NCI-H1105 treated with DMSO at 0.1 percent for 48 hours (cell line): ENCODE results near the gene GDPD2.

Experiments
- DNase-seq: peaks from one replicate; lab custom pipeline; 2025; lab: John Stamatoyannopoulos, UW

GDPD2 gene

GRCh38 chrX:70437921-70438665, 15.0 kb downstream of the GDPD2 start:
- DNase-seq, result no peak

GRCh38 chrX:70439016-70439415, 15.9 kb downstream of the GDPD2 start:
- no peak for DNase-seq

- no peak for DNase-seq
These were observed 19.1 kb downstream of the GDPD2 start for GRCh38 chrX:70442224-70442623.

- DNase-seq, result peak; percentile 51
These were observed 21.3 kb downstream of the GDPD2 start, which contains the start of gene DLG3 for GRCh38 chrX:70444326-70444945. TSS of gene DLG3 (plus strand) at chrX:70444835. CDS start at chrX:70445202, 367 bp downstream.

GRCh38 chrX:70444946-70445656, 22.0 kb downstream of the GDPD2 start:
- no peak for DNase-seq

GRCh38 chrX:70445951-70446350, 22.8 kb downstream of the GDPD2 start:
- DNase-seq, result no peak

GRCh38 chrX:70446380-70447350, 23.6 kb downstream of the GDPD2 start:
- DNase-seq, result no peak

GRCh38 chrX:70449457-70449966, 26.4 kb downstream of the GDPD2 start:
- no peak for DNase-seq

- DNase-seq, result peak; percentile 62
These were observed 29.1 kb downstream of the GDPD2 start for GRCh38 chrX:70452143-70452733.

- DNase-seq, result no peak
These were observed 30.0 kb downstream of the GDPD2 start for GRCh38 chrX:70453024-70453618.

- peak; percentile 90 for DNase-seq
These were observed 31.6 kb downstream of the GDPD2 start for GRCh38 chrX:70454441-70455365.

- peak; percentile 24 for DNase-seq
These were observed 32.5 kb downstream of the GDPD2 start for GRCh38 chrX:70455366-70456202.

GRCh38 chrX:70456256-70456655, 33.1 kb downstream of the GDPD2 start:
- no peak for DNase-seq

GRCh38 chrX:70461026-70461425, 37.9 kb downstream of the GDPD2 start:
- no peak for DNase-seq

- DNase-seq, result no peak
These were observed 40.9 kb downstream of the GDPD2 start for GRCh38 chrX:70464051-70464450.

GRCh38 chrX:70466968-70467367, 43.9 kb downstream of the GDPD2 start:
- no peak for DNase-seq

GRCh38 chrX:70468709-70469108, 45.6 kb downstream of the GDPD2 start:
- no peak for DNase-seq

- DNase-seq, result no peak
These were observed 47.8 kb downstream of the GDPD2 start for GRCh38 chrX:70470850-70471289.
